Neural progenitor cell (in vitro differentiated cells): Measurements from ENCODE around the gene IQSEC3. TPM values are rescaled to one million over a fixed set of nuclear protein-coding genes. Genes with fewer than 3 reads are reported as not detected.

Experiments
- DNase-seq: peaks from one replicate; pipeline ENCODE4 v3.0.0-alpha.2; 2016; ENCODE audit warnings: low spot score
- H2AFZ ChIP-seq: fragments of 200-600 bp; sonication (generic); replicated peaks from 2 replicates; pipeline ENCODE4 v1.6.1; 2016; ENCODE audit warnings: antibody characterized with exemption
- H3F3A ChIP-seq: fragments of 200-600 bp; sonication (generic); 2 replicates; pipeline ENCODE4 v1.6.1; 2016; ENCODE audit warnings: antibody characterized with exemption, low read depth
- H3K27ac ChIP-seq: fragments of 200-600 bp; sonication (generic); 2 replicates; pipeline ENCODE4 v1.5.1; 2016; ENCODE audit warnings: mild to moderate bottlenecking
- H3K27me3 ChIP-seq: fragments of 200-600 bp; sonication (generic); 2 replicates; pipeline ENCODE4 v1.6.1; 2016; ENCODE audit warnings: mild to moderate bottlenecking, moderate library complexity
- H3K36me3 ChIP-seq: fragments of 200-600 bp; sonication (generic); 2 replicates; pipeline ENCODE4 v1.5.1; 2016
- H3K4me1 ChIP-seq: fragments of 200-600 bp; sonication (generic); 2 replicates; pipeline ENCODE4 v1.6.1; 2016; ENCODE audit warnings: mixed run types
- H3K4me2 ChIP-seq: fragments of 200-600 bp; sonication (generic); 2 replicates; pipeline ENCODE4 v1.6.1; 2016
- H3K4me3 ChIP-seq: fragments of 200-600 bp; sonication (generic); 2 replicates; pipeline ENCODE4 v1.5.1; 2016
- H3K79me2 ChIP-seq: fragments of 200-600 bp; sonication (generic); 2 replicates; pipeline ENCODE4 v1.6.1; 2016; ENCODE audit warnings: low read depth
- H3K9ac ChIP-seq: fragments of 200-600 bp; sonication (generic); 2 replicates; pipeline ENCODE4 v1.6.1; 2016
- H3K9me3 ChIP-seq: fragments of 200-600 bp; sonication (generic); 2 replicates; pipeline ENCODE4 v1.5.1; 2016; ENCODE audit warnings: low read depth
- H4K20me1 ChIP-seq: fragments of 200-600 bp; sonication (generic); 2 replicates; pipeline ENCODE4 v1.6.1; 2016; ENCODE audit warnings: low read depth
- H3K27ac Mint-ChIP-seq: 3 replicates; pipeline ENCODE4 v1.8.0; 2021; ENCODE audit warnings: mixed read lengths
- H3K27me3 Mint-ChIP-seq: 2 replicates; pipeline ENCODE4 v1.8.0; 2022; ENCODE audit warnings: low read depth, mild to moderate bottlenecking, inconsistent platforms, moderate library complexity, mixed read lengths; ENCODE audit not compliant: insufficient read depth
- H3K36me3 Mint-ChIP-seq: 3 replicates; pipeline ENCODE4 v1.8.0; 2021; ENCODE audit warnings: mixed read lengths
- H3K4me1 Mint-ChIP-seq: 3 replicates; pipeline ENCODE4 v1.8.0; 2021; ENCODE audit warnings: mixed read lengths
- H3K4me3 Mint-ChIP-seq: 3 replicates; pipeline ENCODE4 v1.8.0; 2021; ENCODE audit warnings: mild to moderate bottlenecking, moderate library complexity, mixed read lengths
- H3K9me3 Mint-ChIP-seq: 3 replicates; pipeline ENCODE4 v1.8.0; 2020; ENCODE audit warnings: mixed read lengths
- CTCF ChIP-seq: fragments of 200-600 bp; sonication (generic); IDR thresholded peaks from 2 replicates; pipeline ENCODE4 v1.5.1; 2017; ENCODE audit warnings: antibody characterized with exemption, mild to moderate bottlenecking
- EZH2 ChIP-seq: fragments of 200-600 bp; sonication (generic); IDR thresholded peaks from 2 replicates; pipeline ENCODE4 v1.6.1; 2017; ENCODE audit warnings: antibody characterized with exemption, mild to moderate bottlenecking, moderate library complexity
- EZH2phosphoT487 ChIP-seq: fragments of 200-600 bp; sonication (generic); IDR thresholded peaks from 2 replicates; pipeline ENCODE4 v1.6.1; 2017; ENCODE audit warnings: antibody characterized with exemption
- total RNA-seq: library from RNA; depleted of rRNA; stranded (reverse); fragments of >200 nt; gene quantifications from 2 replicates; pipeline ENCODE4 v1.2.3, GENCODE V29; 2015; ENCODE audit warnings: low replicate concordance

The IQSEC3 gene
- total RNA-seq, 1 donor from 2014 or later, result 0.09 TPM

- no peak overlapping the region for H2AFZ ChIP-seq
- H3K79me2 ChIP-seq, result no peaks in the 10 kb centered on the region
- DNase-seq, result no peak
- H3K36me3 ChIP-seq, result no peaks in the 10 kb centered on the region
- no peak overlapping the region for H3K9ac ChIP-seq
- H3K27me3 ChIP-seq, result no peaks in the 10 kb centered on the region
- H3K9me3 ChIP-seq, result no peaks in the 10 kb centered on the region
- peaks cover 7% of the 10 kb centered on the region for H3K27me3 Mint-ChIP-seq
- no peak overlapping the region for H3K27ac ChIP-seq
- H3K9me3 Mint-ChIP-seq, result no peaks in the 10 kb centered on the region
- peaks cover 14% of the 10 kb centered on the region for H3F3A ChIP-seq
- H3K4me1 ChIP-seq, result peaks cover 27% of the 10 kb centered on the region
- TF ChIP-seq EZH2, result no peak
- no peak for TF ChIP-seq EZH2phosphoT487
- no peak overlapping the region for H3K27ac Mint-ChIP-seq
- no peaks in the 10 kb centered on the region for H4K20me1 ChIP-seq
- H3K4me1 Mint-ChIP-seq, result peaks cover 26% of the 10 kb centered on the region
- no peak overlapping the region for H3K4me2 ChIP-seq
- no peak overlapping the region for H3K4me3 Mint-ChIP-seq
- no peaks in the 10 kb centered on the region for H3K36me3 Mint-ChIP-seq
- no peak overlapping the region for H3K4me3 ChIP-seq
Observed at GRCh38 chr12:111699-112493, 45.3 kb downstream of the IQSEC3 start.

- Mint-ChIP-seq H3K4me1 (peaks cover 24% of the 10 kb centered on the region), H3K4me3 (no peak overlapping the region), H3K36me3 (no peaks in the 10 kb centered on the region), H3K27ac (no peak overlapping the region), H3K9me3 (no peaks in the 10 kb centered on the region), H3K27me3 (peaks cover 7% of the 10 kb centered on the region)
- no peaks in the 10 kb centered on the region for H3K27me3 ChIP-seq
- no peak overlapping the region for H3K27ac ChIP-seq
- no peaks in the 10 kb centered on the region for H3K36me3 ChIP-seq
- TF ChIP-seq CTCF (no peak), EZH2phosphoT487 (no peak), EZH2 (no peak)
- no peaks in the 10 kb centered on the region for H4K20me1 ChIP-seq
- H2AFZ ChIP-seq, result no peak overlapping the region
- no peak for DNase-seq
- no peak overlapping the region for H3K9ac ChIP-seq
- no peak overlapping the region for H3K4me3 ChIP-seq
- no peak overlapping the region for H3K4me2 ChIP-seq
- peaks cover 14% of the 10 kb centered on the region for H3F3A ChIP-seq
- H3K9me3 ChIP-seq, result no peaks in the 10 kb centered on the region
- H3K4me1 ChIP-seq, result peaks cover 27% of the 10 kb centered on the region
- H3K79me2 ChIP-seq, result no peaks in the 10 kb centered on the region
Observed at GRCh38 chr12:113347-113746, 46.8 kb downstream of the IQSEC3 start.

- H3K36me3 Mint-ChIP-seq, result no peaks in the 10 kb centered on the region
- Histone ChIP-seq H4K20me1 (no peaks in the 10 kb centered on the region), H3K9ac (no peak overlapping the region), H3K4me3 (no peak overlapping the region), H3K27ac (no peak overlapping the region), H3K9me3 (no peaks in the 10 kb centered on the region), H3K4me1 (peaks cover 15% of the 10 kb centered on the region), H3K27me3 (no peaks in the 10 kb centered on the region), H3K36me3 (no peaks in the 10 kb centered on the region), H2AFZ (no peak overlapping the region), H3K4me2 (no peak overlapping the region), H3F3A (peaks cover 12% of the 10 kb centered on the region), H3K79me2 (no peaks in the 10 kb centered on the region)
- peaks cover 15% of the 10 kb centered on the region for H3K4me1 Mint-ChIP-seq
- no peaks in the 10 kb centered on the region for H3K9me3 Mint-ChIP-seq
- H3K27ac Mint-ChIP-seq, result no peak overlapping the region
- no peak for DNase-seq
- TF ChIP-seq EZH2 (no peak), CTCF (no peak), EZH2phosphoT487 (no peak)
- H3K4me3 Mint-ChIP-seq, result no peak overlapping the region
- peaks cover 7% of the 10 kb centered on the region for H3K27me3 Mint-ChIP-seq
Observed at GRCh38 chr12:114626-115211, 48.2 kb downstream of the IQSEC3 start.

- no peak overlapping the region for H3K27ac ChIP-seq
- Mint-ChIP-seq H3K27me3 (peaks cover 9% of the 10 kb centered on the region), H3K4me1 (peaks cover 7% of the 10 kb centered on the region), H3K36me3 (no peaks in the 10 kb centered on the region), H3K27ac (no peak overlapping the region), H3K4me3 (no peak overlapping the region), H3K9me3 (no peaks in the 10 kb centered on the region)
- H3K79me2 ChIP-seq, result no peaks in the 10 kb centered on the region
- peaks cover 7% of the 10 kb centered on the region for H3K4me1 ChIP-seq
- H4K20me1 ChIP-seq, result no peaks in the 10 kb centered on the region
- H3F3A ChIP-seq, result peaks cover 4% of the 10 kb centered on the region
- H3K27me3 ChIP-seq, result no peaks in the 10 kb centered on the region
- H3K36me3 ChIP-seq, result no peaks in the 10 kb centered on the region
- no peaks in the 10 kb centered on the region for H3K9me3 ChIP-seq
- no peak for TF ChIP-seq CTCF
- no peak overlapping the region for H3K4me2 ChIP-seq
- no peak overlapping the region for H2AFZ ChIP-seq
- no peak for DNase-seq
- H3K4me3 ChIP-seq, result no peak overlapping the region
- no peak overlapping the region for H3K9ac ChIP-seq
Observed at GRCh38 chr12:115518-115917, 49.0 kb downstream of the IQSEC3 start.
